OCI-LY1 (cell line): ENCODE measurements around the gene TMEM178B.

Experiments
- H2AFZ ChIP-seq: fragments of 200-600 bp; sonication (generic), shearing (Covaris generic); 2 replicates; pipeline ENCODE4 v1.6.0; 2014; ENCODE audit warnings: antibody characterized with exemption, mild to moderate bottlenecking, low read length
- H3F3A ChIP-seq: fragments of 200-600 bp; sonication (generic), shearing (Covaris generic); 2 replicates; pipeline ENCODE4 v1.6.0; 2014; ENCODE audit warnings: mild to moderate bottlenecking, antibody characterized with exemption, low read length, moderate library complexity; ENCODE audit not compliant: insufficient read depth
- H3K27ac ChIP-seq: fragments of 200-600 bp; sonication (generic); 2 replicates; pipeline ENCODE4 v1.5.1; 2014; ENCODE audit warnings: low read length, mixed run types, mild to moderate bottlenecking, low read depth; ENCODE audit not compliant: poor library complexity, severe bottlenecking
- H3K27me3 ChIP-seq: fragments of 200-600 bp; sonication (generic); 2 replicates; pipeline ENCODE4 v1.6.0; 2014; ENCODE audit warnings: antibody characterized with exemption, mild to moderate bottlenecking, low read length, moderate library complexity; ENCODE audit not compliant: insufficient read depth
- H3K36me3 ChIP-seq: fragments of 200-600 bp; sonication (generic); 2 replicates; pipeline ENCODE4 v1.6.1; 2014; ENCODE audit warnings: mild to moderate bottlenecking, antibody characterized with exemption, low read length, moderate library complexity, mixed read lengths; ENCODE audit not compliant: insufficient read depth
- H3K4me1 ChIP-seq: fragments of 200-600 bp; sonication (generic); 2 replicates; pipeline ENCODE4 v1.5.1; 2014; ENCODE audit warnings: mild to moderate bottlenecking, low read length, moderate library complexity; ENCODE audit not compliant: insufficient read depth, severe bottlenecking
- H3K4me2 ChIP-seq: fragments of 200-600 bp; sonication (generic), shearing (Covaris generic); 2 replicates; pipeline ENCODE4 v1.6.1; 2014; ENCODE audit warnings: low read length
- H3K4me3 ChIP-seq: fragments of 200-600 bp; sonication (generic); 2 replicates; pipeline ENCODE4 v1.5.1; 2014; ENCODE audit warnings: low read length, low read depth, mild to moderate bottlenecking, mixed read lengths; ENCODE audit not compliant: poor library complexity, severe bottlenecking
- H3K79me2 ChIP-seq: fragments of 200-600 bp; shearing (Covaris generic); 2 replicates; pipeline ENCODE4 v1.6.1; 2016; ENCODE audit warnings: mixed run types, low read length, mixed read lengths; ENCODE audit not compliant: insufficient read depth
- H3K9ac ChIP-seq: fragments of 200-600 bp; sonication (generic), shearing (Covaris generic); 2 replicates; pipeline ENCODE4 v1.6.1; 2014; ENCODE audit warnings: mild to moderate bottlenecking, low read length, mixed read lengths
- H3K9me2 ChIP-seq: fragments of 200-600 bp; sonication (generic), shearing (Covaris generic); 2 replicates; pipeline ENCODE4 v1.6.1; 2014; ENCODE audit warnings: low read depth, mild to moderate bottlenecking, low read length, mixed read lengths
- H3K9me3 ChIP-seq: fragments of 200-600 bp; shearing (Covaris generic); 2 replicates; pipeline ENCODE4 v1.6.1; 2014; ENCODE audit warnings: low read length, mixed read lengths
- H4K20me1 ChIP-seq: fragments of 200-600 bp; sonication (generic), shearing (Covaris generic); 2 replicates; pipeline ENCODE4 v1.6.0; 2016; ENCODE audit warnings: mild to moderate bottlenecking, low read length; ENCODE audit not compliant: insufficient read depth
- EZH2 ChIP-seq: fragments of 200-600 bp; sonication (generic), shearing (Covaris generic); IDR thresholded peaks from 2 replicates; pipeline ENCODE4 v1.8.0; 2017; ENCODE audit warnings: borderline replicate concordance, mixed run types, mild to moderate bottlenecking, antibody characterized with exemption, low read length, moderate library complexity, mixed read lengths
- TF ChIP-seq, protein P1 (sequence below): fragments of 200-600 bp; sonication (generic), shearing (Covaris generic); IDR thresholded peaks from 2 replicates; pipeline ENCODE4 v1.5.1; 2017; ENCODE audit warnings: mild to moderate bottlenecking, antibody characterized with exemption, low read length, moderate library complexity, mixed read lengths

Gene TMEM178B

DNA sequence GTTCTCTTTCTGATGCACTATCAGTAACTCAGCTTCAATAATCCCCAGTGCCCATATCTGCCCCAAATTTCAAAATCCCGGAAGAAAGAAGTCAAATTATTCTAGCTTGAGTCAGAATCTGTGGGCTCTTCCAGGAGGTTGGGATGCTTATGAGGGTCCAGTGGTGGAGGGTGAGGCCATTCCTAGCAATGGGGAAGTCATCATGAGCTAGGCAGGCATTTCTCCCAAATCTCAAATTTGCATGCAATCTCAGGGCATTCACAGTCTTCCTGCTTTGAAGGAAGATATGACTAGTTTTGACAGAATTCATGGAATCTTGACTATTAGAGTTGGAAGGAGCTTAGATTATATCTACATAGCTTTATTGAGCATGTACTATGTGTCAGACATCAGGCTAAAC, 313.0 kb downstream of the TMEM178B start:
- H3K27me3 ChIP-seq: no peaks in the 10 kb centered on the region

GRCh38 chr7:141387521-141388217, 313.8 kb downstream of the TMEM178B start:
- no peak for TF ChIP-seq EZH2
- TF ChIP-seq, protein P1, sequence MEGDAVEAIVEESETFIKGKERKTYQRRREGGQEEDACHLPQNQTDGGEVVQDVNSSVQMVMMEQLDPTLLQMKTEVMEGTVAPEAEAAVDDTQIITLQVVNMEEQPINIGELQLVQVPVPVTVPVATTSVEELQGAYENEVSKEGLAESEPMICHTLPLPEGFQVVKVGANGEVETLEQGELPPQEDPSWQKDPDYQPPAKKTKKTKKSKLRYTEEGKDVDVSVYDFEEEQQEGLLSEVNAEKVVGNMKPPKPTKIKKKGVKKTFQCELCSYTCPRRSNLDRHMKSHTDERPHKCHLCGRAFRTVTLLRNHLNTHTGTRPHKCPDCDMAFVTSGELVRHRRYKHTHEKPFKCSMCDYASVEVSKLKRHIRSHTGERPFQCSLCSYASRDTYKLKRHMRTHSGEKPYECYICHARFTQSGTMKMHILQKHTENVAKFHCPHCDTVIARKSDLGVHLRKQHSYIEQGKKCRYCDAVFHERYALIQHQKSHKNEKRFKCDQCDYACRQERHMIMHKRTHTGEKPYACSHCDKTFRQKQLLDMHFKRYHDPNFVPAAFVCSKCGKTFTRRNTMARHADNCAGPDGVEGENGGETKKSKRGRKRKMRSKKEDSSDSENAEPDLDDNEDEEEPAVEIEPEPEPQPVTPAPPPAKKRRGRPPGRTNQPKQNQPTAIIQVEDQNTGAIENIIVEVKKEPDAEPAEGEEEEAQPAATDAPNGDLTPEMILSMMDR: no peak
- Histone ChIP-seq H3K9me3 (no peaks in the 10 kb centered on the region), H3K9ac (no peak overlapping the region), H2AFZ (no peak overlapping the region), H3K4me2 (no peak overlapping the region), H3K4me3 (no peak overlapping the region), H3K27me3 (no peaks in the 10 kb centered on the region), H3F3A (no peaks in the 10 kb centered on the region), H3K79me2 (no peaks in the 10 kb centered on the region), H4K20me1 (no peaks in the 10 kb centered on the region), H3K36me3 (no peaks in the 10 kb centered on the region), H3K27ac (no peak overlapping the region), H3K4me1 (no peaks in the 10 kb centered on the region), H3K9me2 (no peaks in the 10 kb centered on the region)

More for the DNA sequence above, 313.0 kb downstream of the TMEM178B start:
- H3K79me2 ChIP-seq: no peaks in the 10 kb centered on the region
- H3K4me2 ChIP-seq: no peak overlapping the region
- no peak overlapping the region for H2AFZ ChIP-seq
- H3K4me1 ChIP-seq: no peaks in the 10 kb centered on the region
- no peak overlapping the region for H3K9ac ChIP-seq
- no peaks in the 10 kb centered on the region for H3K9me2 ChIP-seq
- H3K27ac ChIP-seq: no peak overlapping the region
- H4K20me1 ChIP-seq: no peaks in the 10 kb centered on the region
- TF ChIP-seq, protein P1: no peak
- no peak for TF ChIP-seq EZH2
- no peaks in the 10 kb centered on the region for H3K9me3 ChIP-seq
- H3F3A ChIP-seq: no peaks in the 10 kb centered on the region
- no peaks in the 10 kb centered on the region for H3K36me3 ChIP-seq
- no peak overlapping the region for H3K4me3 ChIP-seq

- Histone ChIP-seq H2AFZ (no peak overlapping the region), H3K4me2 (no peak overlapping the region), H3F3A (no peaks in the 10 kb centered on the region), H3K9me2 (no peaks in the 10 kb centered on the region), H3K36me3 (no peaks in the 10 kb centered on the region), H3K9ac (no peak overlapping the region), H3K27ac (no peak overlapping the region), H3K27me3 (no peaks in the 10 kb centered on the region), H3K9me3 (no peaks in the 10 kb centered on the region), H3K4me1 (no peaks in the 10 kb centered on the region), H4K20me1 (no peaks in the 10 kb centered on the region), H3K79me2 (no peaks in the 10 kb centered on the region), H3K4me3 (no peak overlapping the region)
- TF ChIP-seq, protein P1: no peak
- no peak for TF ChIP-seq EZH2
Measured at GRCh38 chr7:141389140-141389796, 315.4 kb downstream of the TMEM178B start.
